Measurements from ENCODE around the gene PRPF40B. TPM values are rescaled to one million over a fixed set of nuclear protein-coding genes. Genes with fewer than 3 reads are reported as not detected.

PRPF40B gene
- total RNA-seq, 3 donors from 2014 or later (not counting 1 experiment from before 2014, with no cell fraction given), result 5.6 to 6.8 (median 5.9) TPM

- H3K4me3 Mint-ChIP-seq, result no peak overlapping the region
- no peaks in the 10 kb centered on the region for H3K36me3 Mint-ChIP-seq
- Histone ChIP-seq H3K4me3 (ENCODE audit: low read length) (no peak overlapping the region), H3K27ac (ENCODE audit: low read length) (no peak overlapping the region), H3K27me3 (ENCODE audit: control insufficient read depth, insufficient read depth, low read length) (no peaks in the 10 kb centered on the region), H3K9me3 (ENCODE audit: control insufficient read depth, insufficient read depth, low read length) (no peaks in the 10 kb centered on the region), H3K36me3 (ENCODE audit: control insufficient read depth, insufficient read depth, low read length) (peaks cover 3% of the 10 kb centered on the region), H3K4me1 (ENCODE audit: control insufficient read depth, insufficient read depth, low read length) (no peaks in the 10 kb centered on the region)
- H3K9me3 Mint-ChIP-seq, result no peaks in the 10 kb centered on the region
- intact Hi-C loops (cut with micrococcal nuclease), result no loop called here
- no peak overlapping the region for H3K27ac Mint-ChIP-seq
- H3K27me3 Mint-ChIP-seq (ENCODE audit: low read depth in 2 of 2), result no peaks in the 10 kb centered on the region
- peaks cover 0 to 13% of the 10 kb centered on the region in 2 donors for H3K4me1 Mint-ChIP-seq
- no peak for DNase-seq
- TF ChIP-seq, protein P1, sequence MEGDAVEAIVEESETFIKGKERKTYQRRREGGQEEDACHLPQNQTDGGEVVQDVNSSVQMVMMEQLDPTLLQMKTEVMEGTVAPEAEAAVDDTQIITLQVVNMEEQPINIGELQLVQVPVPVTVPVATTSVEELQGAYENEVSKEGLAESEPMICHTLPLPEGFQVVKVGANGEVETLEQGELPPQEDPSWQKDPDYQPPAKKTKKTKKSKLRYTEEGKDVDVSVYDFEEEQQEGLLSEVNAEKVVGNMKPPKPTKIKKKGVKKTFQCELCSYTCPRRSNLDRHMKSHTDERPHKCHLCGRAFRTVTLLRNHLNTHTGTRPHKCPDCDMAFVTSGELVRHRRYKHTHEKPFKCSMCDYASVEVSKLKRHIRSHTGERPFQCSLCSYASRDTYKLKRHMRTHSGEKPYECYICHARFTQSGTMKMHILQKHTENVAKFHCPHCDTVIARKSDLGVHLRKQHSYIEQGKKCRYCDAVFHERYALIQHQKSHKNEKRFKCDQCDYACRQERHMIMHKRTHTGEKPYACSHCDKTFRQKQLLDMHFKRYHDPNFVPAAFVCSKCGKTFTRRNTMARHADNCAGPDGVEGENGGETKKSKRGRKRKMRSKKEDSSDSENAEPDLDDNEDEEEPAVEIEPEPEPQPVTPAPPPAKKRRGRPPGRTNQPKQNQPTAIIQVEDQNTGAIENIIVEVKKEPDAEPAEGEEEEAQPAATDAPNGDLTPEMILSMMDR (IDR thresholded peaks at IDR 0.05), result no peak
- no peak for ATAC-seq
- WGBS (ENCODE audit: insufficient coverage), result 98% methylated on average over 13 of the region's 13 CpGs
Measured at GRCh38 chr12:49583366-49584094, 39.8 kb upstream of the PRPF40B start.

DNA sequence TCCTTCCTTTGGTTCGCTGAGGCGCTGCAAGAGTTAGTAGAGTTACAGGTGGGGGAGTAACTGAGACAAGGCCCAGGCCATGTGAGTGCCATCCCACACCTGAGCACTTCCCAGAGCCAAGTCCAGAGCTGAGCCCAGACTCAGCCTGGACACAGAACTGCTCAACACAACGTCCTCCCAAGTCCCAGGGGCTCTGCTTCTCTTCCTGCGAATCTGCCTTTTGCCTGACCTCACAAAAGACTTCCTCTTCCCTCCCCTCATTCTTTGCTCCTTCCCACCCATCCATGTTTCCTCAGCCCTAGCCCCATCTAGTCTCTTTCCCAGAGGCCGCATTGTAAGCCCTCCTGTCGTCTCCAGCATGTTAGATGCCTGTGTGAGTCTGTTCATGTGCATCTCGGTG lies 38.8 kb upstream of the PRPF40B start:
- Mint-ChIP-seq H3K36me3 (no peaks in the 10 kb centered on the region), H3K9me3 (no peaks in the 10 kb centered on the region), H3K4me3 (no peak overlapping the region), H3K27ac (no peak overlapping the region), H3K27me3 (ENCODE audit: low read depth in 2 of 2) (no peaks in the 10 kb centered on the region), H3K4me1 (peaks cover 0 to 13% of the 10 kb centered on the region in 2 donors)
- Histone ChIP-seq H3K36me3 (ENCODE audit: control insufficient read depth, insufficient read depth, low read length) (peaks cover 3% of the 10 kb centered on the region), H3K9me3 (ENCODE audit: control insufficient read depth, insufficient read depth, low read length) (no peaks in the 10 kb centered on the region), H3K27me3 (ENCODE audit: control insufficient read depth, insufficient read depth, low read length) (no peaks in the 10 kb centered on the region), H3K4me3 (ENCODE audit: low read length) (no peak overlapping the region), H3K4me1 (ENCODE audit: control insufficient read depth, insufficient read depth, low read length) (no peaks in the 10 kb centered on the region), H3K27ac (ENCODE audit: low read length) (no peak overlapping the region)
- DNase-seq, result no peak
- TF ChIP-seq, protein P1 (IDR thresholded peaks at IDR 0.05), result no peak
- WGBS (ENCODE audit: insufficient coverage), result 92% methylated on average over 7 of the region's 7 CpGs
- intact Hi-C loops (cut with micrococcal nuclease), result no loop called here
- no peak for ATAC-seq

DNA sequence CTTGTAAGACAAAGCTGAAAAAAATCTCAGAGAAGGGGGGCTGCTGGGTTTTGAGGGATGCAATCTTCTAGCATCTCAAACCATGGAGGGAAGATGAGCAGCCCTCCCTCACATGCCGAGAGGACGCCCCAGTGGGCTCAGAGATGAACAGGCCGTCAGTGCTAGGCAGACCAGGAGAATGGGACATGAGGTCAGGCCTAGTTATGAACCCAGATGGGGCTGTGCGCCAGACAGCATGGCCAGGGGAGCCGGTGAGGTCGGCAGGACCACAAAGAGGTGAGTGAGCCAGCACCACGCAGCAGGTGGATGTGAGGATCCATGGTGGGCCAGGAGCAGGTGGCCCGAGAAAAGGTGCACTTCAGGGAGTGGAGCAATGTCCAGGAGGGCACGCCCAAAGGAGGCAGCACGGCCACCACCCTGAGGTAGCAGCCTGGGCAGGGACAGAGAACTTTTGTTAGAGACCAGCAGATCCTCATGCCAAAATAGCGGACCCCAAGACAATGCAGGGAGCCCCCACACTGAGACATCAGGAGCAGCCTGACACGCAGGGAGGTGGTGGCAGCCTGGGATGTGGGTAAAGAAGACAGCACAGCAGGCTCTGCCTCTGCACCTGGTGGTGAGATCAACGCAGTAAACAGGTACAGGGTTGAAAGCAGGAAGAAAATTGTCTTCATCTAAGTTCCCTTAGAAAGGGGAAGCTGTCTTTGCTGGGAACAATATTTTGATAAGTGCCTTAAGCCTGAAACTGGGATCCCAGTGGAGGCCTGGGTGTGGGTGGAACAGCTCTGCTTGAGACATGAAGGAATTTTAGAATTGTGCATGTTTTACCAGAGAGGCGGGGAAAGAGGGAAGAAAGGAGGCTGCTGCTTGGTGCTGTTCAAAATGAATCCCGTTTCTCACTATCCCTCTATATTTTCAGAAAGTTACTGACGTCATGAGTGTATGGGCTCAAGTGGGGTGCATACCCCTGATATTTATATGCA lies 37.6 kb upstream of the PRPF40B start:
- H3K36me3 ChIP-seq (ENCODE audit: control insufficient read depth, insufficient read depth, low read length), result peaks cover 3% of the 10 kb centered on the region
- Mint-ChIP-seq H3K27me3 (ENCODE audit: low read depth in 2 of 2) (no peaks in the 10 kb centered on the region), H3K9me3 (no peaks in the 10 kb centered on the region), H3K27ac (no peak overlapping the region), H3K4me3 (no peak overlapping the region), H3K4me1 (peaks cover 0 to 7% of the 10 kb centered on the region in 2 donors), H3K36me3 (no peaks in the 10 kb centered on the region)
- 96% methylated on average over 16 of the region's 16 CpGs for WGBS (ENCODE audit: insufficient coverage)
- H3K27ac ChIP-seq (ENCODE audit: low read length), result no peak overlapping the region
- intact Hi-C loops (cut with micrococcal nuclease), result no loop called here
- H3K9me3 ChIP-seq (ENCODE audit: control insufficient read depth, insufficient read depth, low read length), result no peaks in the 10 kb centered on the region
- H3K4me1 ChIP-seq (ENCODE audit: control insufficient read depth, insufficient read depth, low read length), result no peaks in the 10 kb centered on the region
- ATAC-seq (no peak), DNase-seq (no peak)
- H3K4me3 ChIP-seq (ENCODE audit: low read length), result no peak overlapping the region
- no peaks in the 10 kb centered on the region for H3K27me3 ChIP-seq (ENCODE audit: control insufficient read depth, insufficient read depth, low read length)
- TF ChIP-seq, protein P1 (IDR thresholded peaks at IDR 0.05), result no peak

Data from natural killer cell (primary cell).